Neural progenitor cell (in vitro differentiated cells): Measurements from ENCODE around the gene IL17B. TPM values are rescaled to one million over a fixed set of nuclear protein-coding genes. Genes with fewer than 3 reads are reported as not detected.

Experiments
- DNase-seq: peaks from one replicate; pipeline ENCODE4 v3.0.0-alpha.2; 2016; ENCODE audit warnings: low spot score
- H2AFZ ChIP-seq: fragments of 200-600 bp; sonication (generic); replicated peaks from 2 replicates; pipeline ENCODE4 v1.6.1; 2016; ENCODE audit warnings: antibody characterized with exemption
- H3F3A ChIP-seq: fragments of 200-600 bp; sonication (generic); 2 replicates; pipeline ENCODE4 v1.6.1; 2016; ENCODE audit warnings: antibody characterized with exemption, low read depth
- H3K27ac ChIP-seq: fragments of 200-600 bp; sonication (generic); 2 replicates; pipeline ENCODE4 v1.5.1; 2016; ENCODE audit warnings: mild to moderate bottlenecking
- H3K27me3 ChIP-seq: fragments of 200-600 bp; sonication (generic); 2 replicates; pipeline ENCODE4 v1.6.1; 2016; ENCODE audit warnings: mild to moderate bottlenecking, moderate library complexity
- H3K36me3 ChIP-seq: fragments of 200-600 bp; sonication (generic); 2 replicates; pipeline ENCODE4 v1.5.1; 2016
- H3K4me1 ChIP-seq: fragments of 200-600 bp; sonication (generic); 2 replicates; pipeline ENCODE4 v1.6.1; 2016; ENCODE audit warnings: mixed run types
- H3K4me2 ChIP-seq: fragments of 200-600 bp; sonication (generic); 2 replicates; pipeline ENCODE4 v1.6.1; 2016
- H3K4me3 ChIP-seq: fragments of 200-600 bp; sonication (generic); 2 replicates; pipeline ENCODE4 v1.5.1; 2016
- H3K79me2 ChIP-seq: fragments of 200-600 bp; sonication (generic); 2 replicates; pipeline ENCODE4 v1.6.1; 2016; ENCODE audit warnings: low read depth
- H3K9ac ChIP-seq: fragments of 200-600 bp; sonication (generic); 2 replicates; pipeline ENCODE4 v1.6.1; 2016
- H3K9me3 ChIP-seq: fragments of 200-600 bp; sonication (generic); 2 replicates; pipeline ENCODE4 v1.5.1; 2016; ENCODE audit warnings: low read depth
- H4K20me1 ChIP-seq: fragments of 200-600 bp; sonication (generic); 2 replicates; pipeline ENCODE4 v1.6.1; 2016; ENCODE audit warnings: low read depth
- H3K27ac Mint-ChIP-seq: 3 replicates; pipeline ENCODE4 v1.8.0; 2021; ENCODE audit warnings: mixed read lengths
- H3K27me3 Mint-ChIP-seq: 2 replicates; pipeline ENCODE4 v1.8.0; 2022; ENCODE audit warnings: low read depth, mild to moderate bottlenecking, inconsistent platforms, moderate library complexity, mixed read lengths; ENCODE audit not compliant: insufficient read depth
- H3K36me3 Mint-ChIP-seq: 3 replicates; pipeline ENCODE4 v1.8.0; 2021; ENCODE audit warnings: mixed read lengths
- H3K4me1 Mint-ChIP-seq: 3 replicates; pipeline ENCODE4 v1.8.0; 2021; ENCODE audit warnings: mixed read lengths
- H3K4me3 Mint-ChIP-seq: 3 replicates; pipeline ENCODE4 v1.8.0; 2021; ENCODE audit warnings: mild to moderate bottlenecking, moderate library complexity, mixed read lengths
- H3K9me3 Mint-ChIP-seq: 3 replicates; pipeline ENCODE4 v1.8.0; 2020; ENCODE audit warnings: mixed read lengths
- EZH2 ChIP-seq: fragments of 200-600 bp; sonication (generic); IDR thresholded peaks from 2 replicates; pipeline ENCODE4 v1.6.1; 2017; ENCODE audit warnings: antibody characterized with exemption, mild to moderate bottlenecking, moderate library complexity
- EZH2phosphoT487 ChIP-seq: fragments of 200-600 bp; sonication (generic); IDR thresholded peaks from 2 replicates; pipeline ENCODE4 v1.6.1; 2017; ENCODE audit warnings: antibody characterized with exemption
- total RNA-seq: library from RNA; depleted of rRNA; stranded (reverse); fragments of >200 nt; gene quantifications from 2 replicates; pipeline ENCODE4 v1.2.3, GENCODE V29; 2015; ENCODE audit warnings: low replicate concordance
- TF ChIP-seq, protein P1 (sequence below): fragments of 200-600 bp; sonication (generic); IDR thresholded peaks from 2 replicates; pipeline ENCODE4 v1.5.1; 2017; ENCODE audit warnings: antibody characterized with exemption, mild to moderate bottlenecking

The IL17B gene
- total RNA-seq, 1 donor from 2014 or later, result not detected

GRCh38 chr5:149403923-149404745, 25.0 kb upstream of the IL17B start:
- H3K79me2 ChIP-seq, result no peaks in the 10 kb centered on the region
- H4K20me1 ChIP-seq, result no peaks in the 10 kb centered on the region
- H3K27ac ChIP-seq, result no peak overlapping the region
- DNase-seq, result no peak
- no peak overlapping the region for H2AFZ ChIP-seq
- Mint-ChIP-seq H3K36me3 (no peaks in the 10 kb centered on the region), H3K27ac (peak overlapping the region; percentile 51), H3K27me3 (peaks cover 2% of the 10 kb centered on the region), H3K4me1 (peaks cover 56% of the 10 kb centered on the region), H3K4me3 (no peak overlapping the region), H3K9me3 (no peaks in the 10 kb centered on the region)
- no peaks in the 10 kb centered on the region for H3K27me3 ChIP-seq
- no peak overlapping the region for H3K4me3 ChIP-seq
- no peaks in the 10 kb centered on the region for H3F3A ChIP-seq
- H3K9me3 ChIP-seq, result no peaks in the 10 kb centered on the region
- H3K9ac ChIP-seq, result no peak overlapping the region
- no peak overlapping the region for H3K4me2 ChIP-seq
- no peak for TF ChIP-seq EZH2phosphoT487
- TF ChIP-seq, protein P1, sequence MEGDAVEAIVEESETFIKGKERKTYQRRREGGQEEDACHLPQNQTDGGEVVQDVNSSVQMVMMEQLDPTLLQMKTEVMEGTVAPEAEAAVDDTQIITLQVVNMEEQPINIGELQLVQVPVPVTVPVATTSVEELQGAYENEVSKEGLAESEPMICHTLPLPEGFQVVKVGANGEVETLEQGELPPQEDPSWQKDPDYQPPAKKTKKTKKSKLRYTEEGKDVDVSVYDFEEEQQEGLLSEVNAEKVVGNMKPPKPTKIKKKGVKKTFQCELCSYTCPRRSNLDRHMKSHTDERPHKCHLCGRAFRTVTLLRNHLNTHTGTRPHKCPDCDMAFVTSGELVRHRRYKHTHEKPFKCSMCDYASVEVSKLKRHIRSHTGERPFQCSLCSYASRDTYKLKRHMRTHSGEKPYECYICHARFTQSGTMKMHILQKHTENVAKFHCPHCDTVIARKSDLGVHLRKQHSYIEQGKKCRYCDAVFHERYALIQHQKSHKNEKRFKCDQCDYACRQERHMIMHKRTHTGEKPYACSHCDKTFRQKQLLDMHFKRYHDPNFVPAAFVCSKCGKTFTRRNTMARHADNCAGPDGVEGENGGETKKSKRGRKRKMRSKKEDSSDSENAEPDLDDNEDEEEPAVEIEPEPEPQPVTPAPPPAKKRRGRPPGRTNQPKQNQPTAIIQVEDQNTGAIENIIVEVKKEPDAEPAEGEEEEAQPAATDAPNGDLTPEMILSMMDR, result no peak
- TF ChIP-seq EZH2, result no peak
- H3K4me1 ChIP-seq, result peaks cover 26% of the 10 kb centered on the region
- H3K36me3 ChIP-seq, result no peaks in the 10 kb centered on the region

DNA sequence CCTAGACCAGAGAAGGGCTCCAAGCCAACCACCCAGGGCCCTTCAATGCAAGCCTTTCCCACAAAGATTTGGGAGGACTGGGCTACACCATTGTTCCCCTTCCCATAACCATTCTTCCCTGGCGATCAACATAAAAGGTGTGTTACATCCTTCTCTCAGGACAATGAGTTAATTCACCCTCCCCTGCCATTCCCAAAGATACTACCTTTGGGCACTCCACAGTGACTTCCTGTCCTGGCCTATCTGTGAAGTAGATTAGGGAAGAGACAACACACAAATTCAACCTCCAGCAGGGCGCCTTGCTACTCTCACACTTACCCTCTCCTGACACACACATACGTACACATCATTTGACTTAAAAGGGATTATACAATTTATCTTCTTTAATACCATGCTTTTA, 23.2 kb upstream of the IL17B start:
- H3K9ac ChIP-seq, result no peak overlapping the region
- TF ChIP-seq, protein P1, result no peak
- TF ChIP-seq EZH2 (no peak), EZH2phosphoT487 (no peak)
- Mint-ChIP-seq H3K4me3 (no peak overlapping the region), H3K27ac (peak overlapping the region; percentile 30), H3K36me3 (no peaks in the 10 kb centered on the region), H3K4me1 (peaks cover 50% of the 10 kb centered on the region), H3K27me3 (peaks cover 2% of the 10 kb centered on the region), H3K9me3 (no peaks in the 10 kb centered on the region)
- H3F3A ChIP-seq, result no peaks in the 10 kb centered on the region
- H3K36me3 ChIP-seq, result no peaks in the 10 kb centered on the region
- H3K9me3 ChIP-seq, result no peaks in the 10 kb centered on the region
- H2AFZ ChIP-seq, result no peak overlapping the region
- H3K4me1 ChIP-seq, result peaks cover 20% of the 10 kb centered on the region
- H3K4me2 ChIP-seq, result no peak overlapping the region
- no peaks in the 10 kb centered on the region for H3K27me3 ChIP-seq
- H3K27ac ChIP-seq, result no peak overlapping the region
- no peak for DNase-seq
- H4K20me1 ChIP-seq, result no peaks in the 10 kb centered on the region
- no peaks in the 10 kb centered on the region for H3K79me2 ChIP-seq
- H3K4me3 ChIP-seq, result no peak overlapping the region

DNA sequence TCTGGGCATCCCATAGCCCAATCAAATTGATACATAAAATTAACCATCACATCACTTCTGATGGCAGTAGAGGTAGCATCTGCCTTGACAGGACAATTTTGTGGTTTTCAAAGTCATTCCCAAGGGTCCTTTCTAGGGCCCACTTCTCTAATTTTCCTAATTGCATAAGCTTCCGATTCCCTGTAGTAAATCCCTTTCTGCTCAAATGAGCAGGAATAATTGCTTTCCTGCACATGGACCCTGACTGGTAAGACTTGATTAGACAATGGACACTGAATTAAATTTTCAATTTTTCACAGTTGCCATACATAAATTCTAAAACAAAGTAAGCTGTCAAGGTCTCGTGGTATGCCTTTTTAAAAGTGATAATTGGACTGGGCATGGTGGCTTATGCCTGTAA, 22.0 kb upstream of the IL17B start:
- Mint-ChIP-seq H3K4me3 (no peak overlapping the region), H3K9me3 (no peaks in the 10 kb centered on the region), H3K27me3 (peaks cover 4% of the 10 kb centered on the region), H3K4me1 (peaks cover 40% of the 10 kb centered on the region), H3K36me3 (no peaks in the 10 kb centered on the region), H3K27ac (peak overlapping the region; percentile 26)
- no peak overlapping the region for H3K9ac ChIP-seq
- H3K27ac ChIP-seq, result no peak overlapping the region
- no peaks in the 10 kb centered on the region for H3K27me3 ChIP-seq
- no peaks in the 10 kb centered on the region for H3K79me2 ChIP-seq
- no peaks in the 10 kb centered on the region for H3F3A ChIP-seq
- peaks cover 8% of the 10 kb centered on the region for H3K4me1 ChIP-seq
- no peaks in the 10 kb centered on the region for H3K9me3 ChIP-seq
- DNase-seq, result no peak
- H2AFZ ChIP-seq, result no peak overlapping the region
- TF ChIP-seq EZH2 (no peak), EZH2phosphoT487 (no peak)
- TF ChIP-seq, protein P1, result no peak
- H3K4me2 ChIP-seq, result no peak overlapping the region
- no peaks in the 10 kb centered on the region for H3K36me3 ChIP-seq
- no peak overlapping the region for H3K4me3 ChIP-seq
- H4K20me1 ChIP-seq, result no peaks in the 10 kb centered on the region
